CD4-positive, alpha-beta memory T cell (primary cell): ENCODE data around the gene KCNN3. TPM values are rescaled to one million over a fixed set of nuclear protein-coding genes. Genes with fewer than 3 reads are reported as not detected.

ENCODE experiments used
- CTCF ChIA-PET: fragments of 350-600 bp; sonication (Branson Sonifier 250); formaldehyde crosslinking; loops from one replicate; lab custom pipeline; 2021; ENCODE audit warnings: inconsistent platforms; ENCODE audit not compliant: partially characterized antibody; lab: Charles Lee
- POLR2A ChIA-PET: fragments of 350-600 bp; sonication (Branson Sonifier 250); formaldehyde crosslinking; loops from one replicate; lab custom pipeline; 2021; ENCODE audit not compliant: partially characterized antibody; lab: Charles Lee
- DNase-seq, 5 donors: peaks; one replicate each; pipeline versions ENCODE4 v3.0.0 to v3.0.0-alpha.2; 2020 to 2022; ENCODE audit warnings: mixed read lengths in 1 of 5
- H3K27ac ChIP-seq: one replicate; pipeline ENCODE4 v1.7.0; 2013; ENCODE audit warnings: low read depth, low read length
- H3K27me3 ChIP-seq: 2 replicates; pipeline ENCODE4 v1.7.0; 2013; ENCODE audit warnings: mild to moderate bottlenecking, low read length, moderate library complexity; ENCODE audit not compliant: insufficient read depth
- H3K36me3 ChIP-seq: 2 replicates; pipeline ENCODE4 v1.7.0; 2013; ENCODE audit warnings: mild to moderate bottlenecking, low read length, moderate library complexity; ENCODE audit not compliant: insufficient read depth
- H3K4me1 ChIP-seq: 2 replicates; pipeline ENCODE4 v1.7.0; 2013; ENCODE audit warnings: mild to moderate bottlenecking, low read length, moderate library complexity; ENCODE audit not compliant: insufficient read depth
- H3K4me3 ChIP-seq, 2 donors: one replicate each; pipeline ENCODE4 v1.7.0; 2013; ENCODE audit warnings: low read length in 2 of 2, mild to moderate bottlenecking in 1 of 2
- H3K9me3 ChIP-seq, 2 donors: one replicate each; pipeline ENCODE4 v1.7.0; 2013; ENCODE audit warnings: low read length in 2 of 2, control low read depth in 1 of 2; ENCODE audit not compliant: control insufficient read depth in 1 of 2
- H3K27ac Mint-ChIP-seq, 7 donors: one replicate each; pipeline ENCODE4 v1.8.0; 2020 to 2021; ENCODE audit warnings: mixed read lengths in 7 of 7, mild to moderate bottlenecking in 6 of 7, inconsistent platforms in 3 of 7, moderate library complexity in 3 of 7
- H3K27me3 Mint-ChIP-seq, 2 donors: one replicate each; pipeline ENCODE4 v1.8.0; 2020 to 2021; ENCODE audit warnings: mixed read lengths in 2 of 2
- H3K36me3 Mint-ChIP-seq, 2 donors: one replicate each; pipeline ENCODE4 v1.8.0; 2020 to 2021; ENCODE audit warnings: mixed read lengths in 2 of 2, inconsistent platforms in 1 of 2, mild to moderate bottlenecking in 1 of 2
- H3K4me1 Mint-ChIP-seq, 4 donors: one replicate each; pipeline ENCODE4 v1.8.0; 2020 to 2021; ENCODE audit warnings: mixed read lengths in 4 of 4, mild to moderate bottlenecking in 1 of 4
- H3K4me3 Mint-ChIP-seq, 8 donors: one replicate each; pipeline ENCODE4 v1.8.0; 2020 to 2021; ENCODE audit warnings: mixed read lengths in 8 of 8, mild to moderate bottlenecking in 7 of 8, moderate library complexity in 6 of 8, inconsistent platforms in 3 of 8
- H3K9me3 Mint-ChIP-seq, 8 donors: one replicate each; pipeline ENCODE4 v1.8.0; 2020 to 2021; ENCODE audit warnings: mixed read lengths in 8 of 8, mild to moderate bottlenecking in 5 of 8, inconsistent platforms in 3 of 8, moderate library complexity in 1 of 8
- intact Hi-C: fragments of 100-400 bp; cut with micrococcal nuclease; formaldehyde crosslinking; loops from one replicate; pipeline ENCODE4 v1.15.1; 2023
- polyA plus RNA-seq, 2 donors: library from polyadenylated mRNA; unstranded; fragments of 300-500 nt; fragmentation: Illumina TruSeq; gene quantifications; one replicate each; pipeline ENCODE4 v1.2.3, GENCODE V29; 2021
- total RNA-seq, 2 experiments: library from RNA; stranded (reverse); gene quantifications; one replicate each; pipeline ENCODE4 v1.2.3, GENCODE V29; 2021

Gene KCNN3
- total and polyA plus RNA-seq, 4 experiments from 2014 or later = 0.06 TPM; not detected in 3

GRCh38 chr1:154820646-154821045 is 49.4 kb downstream of the KCNN3 start:
- no peaks in the 10 kb centered on the region for H3K9me3 ChIP-seq
- POLR2A ChIA-PET = no interaction called here
- DNase-seq = no peak
- no peaks in the 10 kb centered on the region for H3K36me3 Mint-ChIP-seq
- H3K4me3 ChIP-seq = no peak overlapping the region
- no peaks in the 10 kb centered on the region for H3K9me3 Mint-ChIP-seq
- H3K4me3 Mint-ChIP-seq = no peak overlapping the region
- H3K27me3 ChIP-seq = no peaks in the 10 kb centered on the region
- H3K36me3 ChIP-seq = no peaks in the 10 kb centered on the region
- no peaks in the 10 kb centered on the region for H3K4me1 Mint-ChIP-seq
- no peak overlapping the region for H3K27ac ChIP-seq
- CTCF ChIA-PET = no interaction called here
- no peak overlapping the region for H3K27ac Mint-ChIP-seq
- H3K4me1 ChIP-seq = no peaks in the 10 kb centered on the region
- H3K27me3 Mint-ChIP-seq = no peaks in the 10 kb centered on the region
- intact Hi-C loops = no loop called here

GRCh38 chr1:154819628-154820590 is 50.2 kb downstream of the KCNN3 start:
- Mint-ChIP-seq H3K27me3 (no peaks in the 10 kb centered on the region), H3K27ac (peak overlapping the region in 1 of 7 donors; percentile 19), H3K4me1 (no peaks in the 10 kb centered on the region), H3K9me3 (no peaks in the 10 kb centered on the region), H3K36me3 (no peaks in the 10 kb centered on the region), H3K4me3 (no peak overlapping the region)
- no peaks in the 10 kb centered on the region for H3K9me3 ChIP-seq
- no peaks in the 10 kb centered on the region for H3K27me3 ChIP-seq
- intact Hi-C loops = no loop called here
- no peak overlapping the region for H3K27ac ChIP-seq
- peak in 2 of 5 donors; percentile 7 to 8 for DNase-seq
- H3K4me3 ChIP-seq = no peak overlapping the region
- ChIA-PET CTCF (interaction anchor here (1.5 kb wide), 1 partner anchor 260 kb away, joined by 4 read pairs; no protein-coding TSS in a partner anchor), POLR2A (interaction anchor here (0.7 kb wide), 1 partner anchor 29 kb away, joined by 3 read pairs; no protein-coding TSS in a partner anchor)
- no peaks in the 10 kb centered on the region for H3K4me1 ChIP-seq
- H3K36me3 ChIP-seq = no peaks in the 10 kb centered on the region

- Histone ChIP-seq H3K36me3 (no peaks in the 10 kb centered on the region), H3K27me3 (no peaks in the 10 kb centered on the region), H3K27ac (no peak overlapping the region), H3K4me1 (no peaks in the 10 kb centered on the region), H3K4me3 (no peak overlapping the region), H3K9me3 (no peaks in the 10 kb centered on the region)
- ChIA-PET POLR2A (no interaction called here), CTCF (interaction anchor here (0.6 to 1.5 kb wide), 2 partner anchors 210 to 259 kb away, joined by 3 to 4 read pairs; no protein-coding TSS in a partner anchor)
- DNase-seq = no peak
- Mint-ChIP-seq H3K27ac (no peak overlapping the region), H3K9me3 (no peaks in the 10 kb centered on the region), H3K4me1 (no peaks in the 10 kb centered on the region), H3K36me3 (no peaks in the 10 kb centered on the region), H3K4me3 (no peak overlapping the region), H3K27me3 (peaks cover 0 to 1% of the 10 kb centered on the region in 2 donors)
- intact Hi-C loops = no loop called here
Measured at GRCh38 chr1:154818911-154819310, 51.2 kb downstream of the KCNN3 start.

- DNase-seq = no peak
- no peak overlapping the region for H3K27ac Mint-ChIP-seq
- POLR2A ChIA-PET = no interaction called here
Measured at GRCh38 chr1:154816937-154817336, 53.1 kb downstream of the KCNN3 start.

GRCh38 chr1:154816369-154816768 is 53.7 kb downstream of the KCNN3 start:
- ChIA-PET CTCF (no interaction called here), POLR2A (no interaction called here)
- Mint-ChIP-seq H3K9me3 (no peaks in the 10 kb centered on the region), H3K27ac (peak overlapping the region in 1 of 7 donors; percentile 18), H3K27me3 (peaks cover 0 to 1% of the 10 kb centered on the region in 2 donors), H3K4me1 (no peaks in the 10 kb centered on the region), H3K4me3 (no peak overlapping the region), H3K36me3 (no peaks in the 10 kb centered on the region)
- H3K9me3 ChIP-seq = no peaks in the 10 kb centered on the region
- H3K36me3 ChIP-seq = no peaks in the 10 kb centered on the region
- intact Hi-C loops = no loop called here
- no peak overlapping the region for H3K4me3 ChIP-seq
- H3K27me3 ChIP-seq = no peaks in the 10 kb centered on the region
- H3K27ac ChIP-seq = no peak overlapping the region
- no peaks in the 10 kb centered on the region for H3K4me1 ChIP-seq
- DNase-seq = no peak

More at GRCh38 chr1:154816937-154817336, 53.1 kb downstream of the KCNN3 start:
- Mint-ChIP-seq H3K9me3 (no peaks in the 10 kb centered on the region), H3K36me3 (no peaks in the 10 kb centered on the region), H3K4me3 (no peak overlapping the region), H3K27me3 (peaks cover 0 to 1% of the 10 kb centered on the region in 2 donors), H3K4me1 (no peaks in the 10 kb centered on the region)
- intact Hi-C loops = no loop called here
- no peak overlapping the region for H3K27ac ChIP-seq
- no peaks in the 10 kb centered on the region for H3K36me3 ChIP-seq
- H3K4me3 ChIP-seq = no peak overlapping the region
- H3K9me3 ChIP-seq = no peaks in the 10 kb centered on the region
- no peaks in the 10 kb centered on the region for H3K4me1 ChIP-seq
- CTCF ChIA-PET = no interaction called here
- H3K27me3 ChIP-seq = no peaks in the 10 kb centered on the region

- intact Hi-C loops = no loop called here
- POLR2A ChIA-PET = no interaction called here
- Mint-ChIP-seq H3K27ac (no peak overlapping the region), H3K9me3 (peaks cover 0 to 2% (median 0%) of the 10 kb centered on the region in 8 donors), H3K36me3 (no peaks in the 10 kb centered on the region), H3K4me3 (no peak overlapping the region), H3K4me1 (peaks cover 0 to 3% (median 0%) of the 10 kb centered on the region in 4 donors), H3K27me3 (peaks cover 0 to 1% of the 10 kb centered on the region in 2 donors)
- Histone ChIP-seq H3K27ac (no peak overlapping the region), H3K4me3 (no peak overlapping the region), H3K36me3 (no peaks in the 10 kb centered on the region), H3K27me3 (no peaks in the 10 kb centered on the region), H3K4me1 (no peaks in the 10 kb centered on the region), H3K9me3 (no peaks in the 10 kb centered on the region)
- CTCF ChIA-PET = interaction anchor here (1.2 kb wide), 1 partner anchor 12 kb away, joined by 3 read pairs; no protein-coding TSS in a partner anchor
- no peak for DNase-seq
Measured at GRCh38 chr1:154813846-154814505, 56.1 kb downstream of the KCNN3 start.

GRCh38 chr1:154813300-154813816 is 56.7 kb downstream of the KCNN3 start:
- Histone ChIP-seq H3K9me3 (no peaks in the 10 kb centered on the region), H3K27me3 (no peaks in the 10 kb centered on the region), H3K4me1 (no peaks in the 10 kb centered on the region), H3K4me3 (no peak overlapping the region), H3K36me3 (no peaks in the 10 kb centered on the region), H3K27ac (no peak overlapping the region)
- H3K27ac Mint-ChIP-seq = no peak overlapping the region
- ChIA-PET POLR2A (no interaction called here), CTCF (interaction anchor here (0.9 kb wide), 2 partner anchors 15 to 65 kb away, joined by 3 read pairs; no protein-coding TSS in a partner anchor)
- H3K36me3 Mint-ChIP-seq = no peaks in the 10 kb centered on the region
- no peak overlapping the region for H3K4me3 Mint-ChIP-seq
- peaks cover 0 to 2% (median 0%) of the 10 kb centered on the region in 8 donors for H3K9me3 Mint-ChIP-seq
- peaks cover 0 to 1% of the 10 kb centered on the region in 2 donors for H3K27me3 Mint-ChIP-seq
- intact Hi-C loops = no loop called here
- DNase-seq = no peak
- peaks cover 0 to 3% (median 0%) of the 10 kb centered on the region in 4 donors for H3K4me1 Mint-ChIP-seq
